ENCODE data around the gene SPTAN1. TPM values are rescaled to one million over a fixed set of nuclear protein-coding genes. Genes with fewer than 3 reads are reported as not detected.

SPTAN1 gene
- polyA plus RNA-seq, 1 donor from 2014 or later = 287 TPM

- Histone ChIP-seq H3K4me2 (ENCODE audit: low read length) (no peak overlapping the region), H3K27me3 (ENCODE audit: insufficient read depth, low read depth, low read length) (no peaks in the 10 kb centered on the region), H3K9me3 (ENCODE audit: low read length) (no peaks in the 10 kb centered on the region), H3K79me2 (replicated peaks; ENCODE audit: insufficient read depth, low read length) (no peaks in the 10 kb centered on the region), H3K9ac (ENCODE audit: low read length) (no peak overlapping the region), H3K4me3 (ENCODE audit: low read length) (no peak overlapping the region), H3K27ac (ENCODE audit: low read length) (no peak overlapping the region), H3K9me2 (ENCODE audit: insufficient read depth, low read length) (no peaks in the 10 kb centered on the region), H4K20me1 (ENCODE audit: insufficient read depth) (no peaks in the 10 kb centered on the region), H3K36me3 (ENCODE audit: insufficient read depth, low read length) (peaks cover 15% of the 10 kb centered on the region), H3F3A (ENCODE audit: insufficient read depth, low read length, poor library complexity, severe bottlenecking) (no peaks in the 10 kb centered on the region), H2AFZ (ENCODE audit: low read depth, low read length) (no peak overlapping the region)
- TF ChIP-seq EZH2 (IDR thresholded peaks at IDR 0.05; ENCODE audit: borderline replicate concordance, insufficient read depth, low read length, poor library complexity, severe bottlenecking) (no peak), CTCF (IDR thresholded peaks at IDR 0.05; ENCODE audit: poor library complexity, severe bottlenecking) (no peak), SMC3 (conservative IDR thresholded peaks at IDR 0.05; ENCODE audit: poor library complexity) (no peak), POLR2AphosphoS5 (IDR thresholded peaks at IDR 0.05) (no peak), EP300 (conservative IDR thresholded peaks at IDR 0.05; ENCODE audit: poor library complexity, severe bottlenecking) (no peak)
Observed at GRCh38 chr9:128634111-128634510, 81.7 kb downstream of the SPTAN1 start.

GRCh38 chr9:128634651-128635262 is 82.4 kb downstream of the SPTAN1 start:
- no peaks in the 10 kb centered on the region for H3F3A ChIP-seq (ENCODE audit: insufficient read depth, low read length, poor library complexity, severe bottlenecking)
- H3K4me2 ChIP-seq (ENCODE audit: low read length) = no peak overlapping the region
- H4K20me1 ChIP-seq (ENCODE audit: insufficient read depth) = no peaks in the 10 kb centered on the region
- peaks cover 8% of the 10 kb centered on the region for H3K36me3 ChIP-seq (ENCODE audit: insufficient read depth, low read length)
- no peaks in the 10 kb centered on the region for H3K79me2 ChIP-seq (replicated peaks; ENCODE audit: insufficient read depth, low read length)
- H2AFZ ChIP-seq (ENCODE audit: low read depth, low read length) = no peak overlapping the region
- no peak overlapping the region for H3K9ac ChIP-seq (ENCODE audit: low read length)
- no peak overlapping the region for H3K4me3 ChIP-seq (ENCODE audit: low read length)
- H3K27ac ChIP-seq (ENCODE audit: low read length) = no peak overlapping the region
- no peaks in the 10 kb centered on the region for H3K27me3 ChIP-seq (ENCODE audit: insufficient read depth, low read depth, low read length)
- no peaks in the 10 kb centered on the region for H3K9me2 ChIP-seq (ENCODE audit: insufficient read depth, low read length)
- no peaks in the 10 kb centered on the region for H3K9me3 ChIP-seq (ENCODE audit: low read length)
- no peak for TF ChIP-seq TAF1 (IDR thresholded peaks at IDR 0.05; ENCODE audit: low read depth)
- no peak for TF ChIP-seq RAD21 (conservative IDR thresholded peaks at IDR 0.05)
- TF ChIP-seq EP300 (conservative IDR thresholded peaks at IDR 0.05; ENCODE audit: poor library complexity, severe bottlenecking) = no peak
- no peak for TF ChIP-seq REST (IDR thresholded peaks at IDR 0.05; ENCODE audit: borderline replicate concordance)
- TF ChIP-seq CTCF (IDR thresholded peaks at IDR 0.05; ENCODE audit: poor library complexity, severe bottlenecking) = no peak
- TF ChIP-seq MXI1 (conservative IDR thresholded peaks at IDR 0.05; ENCODE audit: poor library complexity, severe bottlenecking) = no peak
- no peak for TF ChIP-seq SMC3 (conservative IDR thresholded peaks at IDR 0.05; ENCODE audit: poor library complexity)
- no peak for TF ChIP-seq POLR2AphosphoS5 (IDR thresholded peaks at IDR 0.05)
